Body of pancreas (tissue), 4 donors: ENCODE measurements around the gene HSD11B2. TPM values are rescaled to one million over a fixed set of nuclear protein-coding genes. Genes with fewer than 3 reads are reported as not detected.
A peak's percentile ranks its signal among the peaks of the same experiment; 100 is the strongest.

Experiments
- ATAC-seq: fragments of 150-250 bp; one replicate; pipeline ENCODE4 v1.9.1; 2016
- DNase-seq, 4 donors: peaks; one replicate each; pipeline ENCODE4 v3.0.0-alpha.2; 2019
- H3K27ac ChIP-seq, 4 donors: fragments of 200-600 bp; sonication (generic); 1 replicate in 3 of 4; 2 replicates in 1 of 4; pipeline versions ENCODE4 v1.5.1 to v1.6.1; 2016 to 2019; ENCODE audit warnings: mild to moderate bottlenecking in 1 of 4, mixed read lengths in 1 of 4, moderate library complexity in 1 of 4
- H3K27me3 ChIP-seq, 2 donors: fragments of 200-600 bp; sonication (generic); one replicate each; pipeline ENCODE4 v1.6.0; 2016; ENCODE audit warnings: mild to moderate bottlenecking in 1 of 2
- H3K36me3 ChIP-seq, 2 donors: fragments of 200-600 bp; sonication (generic); replicated peaks in 1 of 2; 2 replicates each; pipeline ENCODE4 v1.5.1; 2016; ENCODE audit warnings: low read depth in 2 of 2; ENCODE audit not compliant: insufficient read depth in 1 of 2
- H3K4me1 ChIP-seq: fragments of 200-600 bp; sonication (generic); one replicate; pipeline ENCODE4 v1.6.0; 2016
- H3K4me3 ChIP-seq, 2 donors: fragments of 200-600 bp; sonication (generic); 1 replicate in 1 of 2; 2 replicates in 1 of 2; pipeline ENCODE4 v1.5.1; 2016 to 2019
- H3K9me3 ChIP-seq, 3 donors: fragments of 200-600 bp; sonication (generic); 1 replicate in 2 of 3; 2 replicates in 1 of 3; pipeline ENCODE4 v1.5.1; 2016
- CTCF ChIP-seq, 7 experiments: fragments of 450-650 bp in 4 of 7; fragments of 200-600 bp in 3 of 7; sonication (generic) in 3 of 7; IDR thresholded peaks; one replicate each; pipeline ENCODE4 v1.5.1; 2016 to 2019; ENCODE audit warnings: antibody characterized with exemption in 7 of 7
- POLR2A ChIP-seq, 3 donors: fragments of 450-650 bp; IDR thresholded peaks; one replicate each; pipeline ENCODE4 v1.6.1; 2016; ENCODE audit warnings: antibody characterized with exemption in 3 of 3, mild to moderate bottlenecking in 2 of 3
- WGBS, 2 donors: methylation state at CpG; one replicate each; pipeline ENCODE4 v1.1.5; 2017; 5-methylcytosine and 5-hydroxymethylcytosine counted together
- intact Hi-C: fragments of 100-400 bp; cut with DNase I; formaldehyde crosslinking; loops from one replicate; pipeline ENCODE4 v1.15.1; 2023
- total RNA-seq, 2 donors: library from RNA; depleted of rRNA; stranded (reverse); fragments of >200 nt; gene quantifications; one replicate each; pipeline ENCODE4 v1.1.0, GENCODE V29; 2016

The HSD11B2 gene
- total RNA-seq, 2 donors from 2014 or later, result 5.4 to 13.8 TPM

- WGBS, 2 donors, result 0 to 1% methylated on average over 15 to 57 of the region's 57 CpGs
- Histone ChIP-seq H3K36me3 (no peaks in the 10 kb centered on the region), H3K4me1 (peaks cover 64% of the 10 kb centered on the region), H3K27ac (peak within 1 kb of the TSS; percentile 86 to 98 (median 90)), H3K4me3 (peak within 1 kb of the TSS; percentile 62 to 82), H3K9me3 (no peaks in the 10 kb centered on the region), H3K27me3 (no peaks in the 10 kb centered on the region)
- intact Hi-C loops, result no loop called here
- peak; percentile 99 for DNase-seq
- TF ChIP-seq POLR2A (IDR thresholded peaks at IDR 0.05) (peak; percentile 81 to 88 (median 86)), CTCF (IDR thresholded peaks at IDR 0.05) (peak; percentile 72 to 99 (median 95))
- ATAC-seq, result peak; percentile 93
These were observed 50.1 kb downstream of the HSD11B2 start, which contains the start of gene ATP6V0D1 for GRCh38 chr16:67480833-67481560. ATP6V0D1 (minus strand) TSS chr16:67481157; CDS start chr16:67481086, 71 bp downstream.

DNA sequence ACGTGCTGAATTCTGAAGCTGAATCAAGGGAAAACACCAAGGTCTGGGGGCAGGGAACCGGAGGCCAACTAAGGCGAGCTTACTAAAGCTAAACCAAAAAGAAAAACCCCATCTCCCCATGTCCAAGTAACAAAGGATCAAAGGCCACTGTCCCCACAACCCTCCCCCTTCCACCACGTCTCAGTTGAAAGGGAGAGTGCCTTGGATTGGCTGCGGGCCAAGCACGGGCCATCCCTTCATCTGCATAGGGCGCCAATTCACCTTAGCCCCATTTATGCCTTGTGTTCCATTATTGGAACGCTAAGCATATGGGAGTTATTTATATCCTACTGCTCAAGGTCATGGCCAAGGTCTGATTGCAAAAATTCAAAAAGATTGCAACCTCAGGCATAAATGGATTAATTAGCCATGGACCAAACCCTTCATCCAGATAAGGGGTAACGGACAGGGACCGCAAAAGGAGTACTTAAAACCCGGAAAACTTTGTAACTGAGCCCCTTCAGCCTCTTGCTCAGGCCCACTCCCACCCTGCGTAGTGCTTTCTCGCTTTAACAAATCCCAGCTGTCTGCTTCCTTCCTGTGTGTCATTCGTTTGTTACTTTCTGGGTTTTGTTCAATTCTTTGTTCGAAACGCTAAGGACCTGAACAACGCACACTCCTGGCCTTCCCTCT, 50.8 kb downstream of the HSD11B2 start:
- no peak for TF ChIP-seq POLR2A (IDR thresholded peaks at IDR 0.05)
- no peak for TF ChIP-seq CTCF (IDR thresholded peaks at IDR 0.05)
- 11 to 19% methylated on average over 17 of the region's 17 CpGs for WGBS, 2 donors
- intact Hi-C loops, result no loop called here
- H3K27me3 ChIP-seq, result no peaks in the 10 kb centered on the region
- peaks cover 57% of the 10 kb centered on the region for H3K4me1 ChIP-seq
- no peaks in the 10 kb centered on the region for H3K9me3 ChIP-seq
- ATAC-seq (peak; percentile 0), DNase-seq (peak; percentile 43 to 61 (median 56))
- H3K4me3 ChIP-seq, result peak overlapping the region in 1 of 2 donors; percentile 3
- no peaks in the 10 kb centered on the region for H3K36me3 ChIP-seq
- H3K27ac ChIP-seq, result peak overlapping the region in 3 of 4 donors; percentile 56 to 98 (median 93)

DNA sequence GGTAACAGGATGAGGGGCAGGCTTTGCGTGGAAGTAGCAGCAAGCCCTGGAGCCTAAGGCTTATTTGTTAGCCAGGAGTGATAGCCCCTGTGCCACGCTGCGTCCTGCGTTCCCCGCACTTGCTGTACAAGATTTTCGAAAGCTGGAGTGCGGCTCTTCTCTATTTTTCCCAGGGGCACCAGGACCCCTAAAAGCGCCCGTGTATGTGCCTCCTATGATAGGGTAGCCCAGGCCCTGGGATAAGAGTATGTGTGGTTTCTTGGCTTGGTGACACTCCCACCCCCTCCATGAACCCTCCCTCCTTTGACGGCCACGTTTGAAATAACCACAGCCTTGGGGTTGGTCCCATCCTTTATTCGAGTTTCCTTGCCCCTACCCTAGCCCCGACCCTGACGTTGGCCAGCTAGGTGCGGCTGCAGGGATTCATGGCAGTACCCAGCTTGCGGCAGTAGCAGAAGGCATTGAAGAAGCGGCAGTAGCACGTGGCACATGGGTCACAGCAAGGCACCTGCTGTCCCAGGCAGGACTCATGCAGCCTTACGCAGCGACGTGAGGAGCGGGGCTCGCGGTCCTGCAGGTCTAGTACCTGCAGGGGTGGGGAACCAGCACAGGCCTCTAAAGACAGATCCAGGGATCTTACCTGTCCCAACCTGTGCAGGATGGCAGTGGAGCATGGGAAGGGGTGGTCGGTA, 51.5 kb downstream of the HSD11B2 start:
- WGBS, 2 donors, result 75 to 88% methylated on average over 25 of the region's 25 CpGs
- H3K9me3 ChIP-seq, result no peaks in the 10 kb centered on the region
- no peaks in the 10 kb centered on the region for H3K36me3 ChIP-seq
- no peak overlapping the region for H3K4me3 ChIP-seq
- TF ChIP-seq CTCF (IDR thresholded peaks at IDR 0.05), result no peak
- no peak for TF ChIP-seq POLR2A (IDR thresholded peaks at IDR 0.05)
- no peak for ATAC-seq
- peak overlapping the region in 3 of 4 donors; percentile 56 to 98 (median 93) for H3K27ac ChIP-seq
- H3K27me3 ChIP-seq, result no peaks in the 10 kb centered on the region
- DNase-seq, result no peak
- intact Hi-C loops, result no loop called here
- peaks cover 50% of the 10 kb centered on the region for H3K4me1 ChIP-seq

DNA sequence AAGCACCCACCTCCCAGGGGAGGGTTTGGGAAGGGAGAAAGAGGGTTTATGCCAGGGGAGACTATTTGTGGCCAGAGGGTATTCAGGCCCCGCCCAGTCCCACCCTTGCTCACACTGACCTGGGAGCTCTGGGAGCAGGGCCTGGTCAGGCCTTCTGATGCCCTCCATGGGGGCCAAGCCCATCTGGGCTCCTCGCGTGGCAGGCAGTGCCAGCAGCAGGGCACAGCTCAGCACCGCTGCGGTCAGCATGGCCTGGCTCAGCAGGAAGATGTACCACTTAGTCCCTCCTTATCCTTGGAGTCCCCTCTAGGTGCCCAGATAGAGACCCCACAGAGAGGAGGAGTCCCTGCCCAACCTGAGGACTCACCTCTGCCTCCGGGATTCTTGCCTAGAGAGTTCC, 52.2 kb downstream of the HSD11B2 start, which contains the start of gene AGRP:
AGRP (minus strand) TSS at position 398 of the 400 bp plus-strand sequence; CDS start at position 249, 149 bp downstream.
- Histone ChIP-seq H3K27me3 (no peaks in the 10 kb centered on the region), H3K27ac (peak within 1 kb of the TSS in 3 of 4 donors; percentile 56 to 98 (median 93)), H3K4me3 (no peak within 1 kb of the TSS), H3K36me3 (no peaks in the 10 kb centered on the region), H3K4me1 (peaks cover 42% of the 10 kb centered on the region), H3K9me3 (no peaks in the 10 kb centered on the region)
- intact Hi-C loops, result no loop called here
- no peak for TF ChIP-seq CTCF (IDR thresholded peaks at IDR 0.05)
- no peak for TF ChIP-seq POLR2A (IDR thresholded peaks at IDR 0.05)
- ATAC-seq (no peak), DNase-seq (no peak)
- 83 to 91% methylated on average over 1 to 6 of the region's 6 CpGs for WGBS, 2 donors
